ENCODE data around the gene MYO1G. TPM values are rescaled to one million over a fixed set of nuclear protein-coding genes. Genes with fewer than 3 reads are reported as not detected.
A peak's percentile ranks its signal among the peaks of the same experiment; 100 is the strongest.

The MYO1G gene
- total and polyA plus RNA-seq, 3 experiments from 2014 or later, result 182 to 374 (median 363) TPM

GRCh38 chr7:44988701-44989100, 9.9 kb upstream of the MYO1G start:
- peaks cover 7 to 32% (median 12%) of the 10 kb centered on the region in 3 donors for H3K36me3 Mint-ChIP-seq
- Histone ChIP-seq H3K36me3 (ENCODE audit: insufficient read depth, low read length) (peaks cover 20% of the 10 kb centered on the region), H3K4me1 (ENCODE audit: insufficient read depth, low read length) (peaks cover 34% of the 10 kb centered on the region), H3K27me3 (ENCODE audit: insufficient read depth, low read length, poor library complexity, severe bottlenecking) (no peaks in the 10 kb centered on the region), H3K9me3 (ENCODE audit: low read length) (no peaks in the 10 kb centered on the region), H3K27ac (ENCODE audit: low read depth, low read length) (no peak overlapping the region), H3K4me3 (ENCODE audit: low read length) (no peak overlapping the region)
- no peaks in the 10 kb centered on the region for H3K27me3 Mint-ChIP-seq
- no peak for DNase-seq
- H3K27ac Mint-ChIP-seq, result peak overlapping the region in 4 of 8 donors; percentile 17 to 93 (median 59)
- H3K4me3 Mint-ChIP-seq, result peak overlapping the region in 2 of 7 donors; percentile 4 to 80
- ChIA-PET POLR2A (interaction anchor here (1.0 kb wide), 1 partner anchor 10 kb away, joined by 5 read pairs; no protein-coding TSS in a partner anchor), CTCF (interaction anchor here (1.1 to 2.1 kb wide), 4 partner anchors 9 to 50 kb away, joined by 3 to 10 read pairs (median 4); no protein-coding TSS in a partner anchor)
- peaks cover 38 to 43% (median 41%) of the 10 kb centered on the region in 3 donors for H3K4me1 Mint-ChIP-seq
- no peaks in the 10 kb centered on the region for H3K9me3 Mint-ChIP-seq

- H3K27ac Mint-ChIP-seq, result peak overlapping the region in 7 of 8 donors; percentile 54 to 100 (median 99)
- no peak overlapping the region for H3K27ac ChIP-seq (ENCODE audit: low read depth, low read length)
- no peaks in the 10 kb centered on the region for H3K9me3 Mint-ChIP-seq
- peaks cover 44 to 50% (median 47%) of the 10 kb centered on the region in 3 donors for H3K4me1 Mint-ChIP-seq
- H3K9me3 ChIP-seq (ENCODE audit: low read length), result no peaks in the 10 kb centered on the region
- no peaks in the 10 kb centered on the region for H3K27me3 Mint-ChIP-seq
- H3K36me3 ChIP-seq (ENCODE audit: insufficient read depth, low read length), result peaks cover 27% of the 10 kb centered on the region
- POLR2A ChIA-PET, result interaction anchor here (0.6 kb wide), 1 partner anchor 122 kb away, joined by 8 read pairs; no protein-coding TSS in a partner anchor
- H3K4me3 Mint-ChIP-seq, result peak overlapping the region in 5 of 7 donors; percentile 32 to 98 (median 91)
- CTCF ChIA-PET, result interaction anchor here (0.9 to 4.8 kb wide), 2 partner anchors 15 to 45 kb away, joined by 3 to 24 read pairs; no protein-coding TSS in a partner anchor
- no peak overlapping the region for H3K4me3 ChIP-seq (ENCODE audit: low read length)
- H3K36me3 Mint-ChIP-seq, result peaks cover 7 to 39% (median 14%) of the 10 kb centered on the region in 3 donors
- DNase-seq, result no peak
- H3K4me1 ChIP-seq (ENCODE audit: insufficient read depth, low read length), result peaks cover 37% of the 10 kb centered on the region
- no peaks in the 10 kb centered on the region for H3K27me3 ChIP-seq (ENCODE audit: insufficient read depth, low read length, poor library complexity, severe bottlenecking)
Observed at GRCh38 chr7:44987996-44988395, 9.2 kb upstream of the MYO1G start.

- DNase-seq, result no peak
- H3K4me3 ChIP-seq (ENCODE audit: low read length), result no peak overlapping the region
- ChIA-PET POLR2A (no interaction called here), CTCF (interaction anchor here (0.8 to 4.8 kb wide), 3 partner anchors 12 to 45 kb away, joined by 3 to 24 read pairs (median 4); no protein-coding TSS in a partner anchor)
- H3K4me1 ChIP-seq (ENCODE audit: insufficient read depth, low read length), result peaks cover 37% of the 10 kb centered on the region
- Mint-ChIP-seq H3K36me3 (peaks cover 7 to 44% (median 20%) of the 10 kb centered on the region in 3 donors), H3K27me3 (no peaks in the 10 kb centered on the region), H3K4me3 (peak overlapping the region in 6 of 7 donors; percentile 91 to 98 (median 97)), H3K4me1 (peaks cover 44 to 55% (median 52%) of the 10 kb centered on the region in 3 donors), H3K9me3 (no peaks in the 10 kb centered on the region), H3K27ac (peak overlapping the region; percentile 93 to 100 (median 99))
- peak overlapping the region; percentile 94 for H3K27ac ChIP-seq (ENCODE audit: low read depth, low read length)
- no peaks in the 10 kb centered on the region for H3K27me3 ChIP-seq (ENCODE audit: insufficient read depth, low read length, poor library complexity, severe bottlenecking)
- peaks cover 29% of the 10 kb centered on the region for H3K36me3 ChIP-seq (ENCODE audit: insufficient read depth, low read length)
- H3K9me3 ChIP-seq (ENCODE audit: low read length), result no peaks in the 10 kb centered on the region
Observed at GRCh38 chr7:44987457-44987856, 8.6 kb upstream of the MYO1G start.

GRCh38 chr7:44986218-44987053, 7.6 kb upstream of the MYO1G start:
- CTCF ChIA-PET, result interaction anchor here (0.9 to 4.8 kb wide), 6 partner anchors 12 to 150 kb away, joined by 3 to 24 read pairs (median 5); no protein-coding TSS in a partner anchor
- POLR2A ChIA-PET, result interaction anchor here (0.9 to 1.9 kb wide), 6 partner anchors 9 to 101 kb away, joined by 3 to 9 read pairs (median 4); partner anchors contain the start of genes CCM2 and PURB
- Mint-ChIP-seq H3K4me1 (peaks cover 49 to 64% (median 58%) of the 10 kb centered on the region in 3 donors), H3K27ac (peak overlapping the region; percentile 93 to 100 (median 99)), H3K9me3 (no peaks in the 10 kb centered on the region), H3K4me3 (peak overlapping the region; percentile 91 to 98 (median 97)), H3K27me3 (no peaks in the 10 kb centered on the region), H3K36me3 (peaks cover 7 to 53% (median 21%) of the 10 kb centered on the region in 3 donors)
- peaks cover 42% of the 10 kb centered on the region for H3K4me1 ChIP-seq (ENCODE audit: insufficient read depth, low read length)
- peak overlapping the region; percentile 94 for H3K27ac ChIP-seq (ENCODE audit: low read depth, low read length)
- peak overlapping the region; percentile 90 for H3K4me3 ChIP-seq (ENCODE audit: low read length)
- peaks cover 29% of the 10 kb centered on the region for H3K36me3 ChIP-seq (ENCODE audit: insufficient read depth, low read length)
- H3K27me3 ChIP-seq (ENCODE audit: insufficient read depth, low read length, poor library complexity, severe bottlenecking), result no peaks in the 10 kb centered on the region
- DNase-seq, result peak; percentile 91 to 97 (median 94)
- H3K9me3 ChIP-seq (ENCODE audit: low read length), result no peaks in the 10 kb centered on the region

- CTCF ChIA-PET, result interaction anchor here (0.9 to 4.8 kb wide), 8 partner anchors 12 to 151 kb away, joined by 3 to 24 read pairs (median 3); no protein-coding TSS in a partner anchor
- no peak for DNase-seq
- Histone ChIP-seq H3K4me1 (ENCODE audit: insufficient read depth, low read length) (peaks cover 48% of the 10 kb centered on the region), H3K9me3 (ENCODE audit: low read length) (no peaks in the 10 kb centered on the region), H3K36me3 (ENCODE audit: insufficient read depth, low read length) (peaks cover 29% of the 10 kb centered on the region), H3K4me3 (ENCODE audit: low read length) (peak overlapping the region; percentile 90), H3K27ac (ENCODE audit: low read depth, low read length) (peak overlapping the region; percentile 94), H3K27me3 (ENCODE audit: insufficient read depth, low read length, poor library complexity, severe bottlenecking) (no peaks in the 10 kb centered on the region)
- Mint-ChIP-seq H3K27me3 (no peaks in the 10 kb centered on the region), H3K36me3 (peaks cover 7 to 53% (median 21%) of the 10 kb centered on the region in 3 donors), H3K27ac (peak overlapping the region; percentile 93 to 100 (median 99)), H3K4me1 (peaks cover 55 to 69% (median 63%) of the 10 kb centered on the region in 3 donors), H3K9me3 (no peaks in the 10 kb centered on the region), H3K4me3 (peak overlapping the region; percentile 91 to 98 (median 97))
- POLR2A ChIA-PET, result interaction anchor here (0.9 to 1.9 kb wide), 6 partner anchors 8 to 100 kb away, joined by 3 to 9 read pairs (median 4); partner anchors contain the start of genes CCM2 and PURB
Observed at GRCh38 chr7:44985900-44986217, 7.0 kb upstream of the MYO1G start.

- peaks cover 7 to 55% (median 18%) of the 10 kb centered on the region in 3 donors for H3K36me3 Mint-ChIP-seq
Observed at GRCh38 chr7:44985033-44985695, 6.3 kb upstream of the MYO1G start.

GRCh38 chr7:44984478-44984758, 5.6 kb upstream of the MYO1G start:
- Histone ChIP-seq H3K36me3 (ENCODE audit: insufficient read depth, low read length) (peaks cover 29% of the 10 kb centered on the region), H3K9me3 (ENCODE audit: low read length) (no peaks in the 10 kb centered on the region), H3K27ac (ENCODE audit: low read depth, low read length) (no peak overlapping the region), H3K27me3 (ENCODE audit: insufficient read depth, low read length, poor library complexity, severe bottlenecking) (no peaks in the 10 kb centered on the region), H3K4me1 (ENCODE audit: insufficient read depth, low read length) (peaks cover 62% of the 10 kb centered on the region), H3K4me3 (ENCODE audit: low read length) (peak overlapping the region; percentile 90)
- Mint-ChIP-seq H3K4me3 (peak overlapping the region; percentile 44 to 98 (median 97)), H3K36me3 (peaks cover 7 to 55% (median 18%) of the 10 kb centered on the region in 3 donors), H3K27ac (peak overlapping the region; percentile 93 to 100 (median 99)), H3K4me1 (peaks cover 69 to 84% (median 78%) of the 10 kb centered on the region in 3 donors), H3K27me3 (no peaks in the 10 kb centered on the region), H3K9me3 (no peaks in the 10 kb centered on the region)
- DNase-seq, result no peak
- CTCF ChIA-PET, result interaction anchor here (4.8 kb wide), 1 partner anchor 11 kb away, joined by 24 read pairs; no protein-coding TSS in a partner anchor
- POLR2A ChIA-PET, result no interaction called here

More at GRCh38 chr7:44985033-44985695, 6.3 kb upstream of the MYO1G start:
- Histone ChIP-seq H3K4me1 (ENCODE audit: insufficient read depth, low read length) (peaks cover 55% of the 10 kb centered on the region), H3K36me3 (ENCODE audit: insufficient read depth, low read length) (peaks cover 29% of the 10 kb centered on the region), H3K4me3 (ENCODE audit: low read length) (peak overlapping the region; percentile 90), H3K27ac (ENCODE audit: low read depth, low read length) (peak overlapping the region; percentile 94), H3K27me3 (ENCODE audit: insufficient read depth, low read length, poor library complexity, severe bottlenecking) (no peaks in the 10 kb centered on the region), H3K9me3 (ENCODE audit: low read length) (no peaks in the 10 kb centered on the region)
- no peak for DNase-seq
- H3K4me1 Mint-ChIP-seq, result peaks cover 62 to 76% (median 70%) of the 10 kb centered on the region in 3 donors
- no peaks in the 10 kb centered on the region for H3K9me3 Mint-ChIP-seq
- peak overlapping the region; percentile 93 to 100 (median 99) for H3K27ac Mint-ChIP-seq
- ChIA-PET CTCF (interaction anchor here (0.9 to 4.8 kb wide), 8 partner anchors 12 to 151 kb away, joined by 3 to 24 read pairs (median 3); no protein-coding TSS in a partner anchor), POLR2A (interaction anchor here (0.9 to 1.9 kb wide), 6 partner anchors 7 to 100 kb away, joined by 3 to 9 read pairs (median 4); partner anchors contain the start of genes CCM2 and PURB)
- peak overlapping the region; percentile 91 to 98 (median 97) for H3K4me3 Mint-ChIP-seq
- no peaks in the 10 kb centered on the region for H3K27me3 Mint-ChIP-seq
